Measurements from ENCODE around the gene ITPKC.
A peak's percentile ranks its signal among the peaks of the same experiment; 100 is the strongest.

Gene ITPKC

GRCh38 chr19:40716482-40717324, at the start of gene ITPKC, which contains the start of gene COQ8B:
ITPKC (plus strand) TSS chr19:40717112; CDS start chr19:40717136, 24 bp downstream.
COQ8B (minus strand) TSS chr19:40716886; CDS start chr19:40714632, 2,254 bp downstream.
- peak; percentile 100 for DNase-seq

GRCh38 chr19:40667602-40668001, 49.3 kb upstream of the ITPKC start:
- DNase-seq: no peak

GRCh38 chr19:40668991-40669614, 47.8 kb upstream of the ITPKC start:
- DNase-seq: no peak

- DNase-seq: no peak
Observed at GRCh38 chr19:40671404-40671803, 45.5 kb upstream of the ITPKC start.

- DNase-seq: no peak
Observed at GRCh38 chr19:40672038-40672437, 44.9 kb upstream of the ITPKC start.

- no peak for DNase-seq
Observed at GRCh38 chr19:40672573-40673299, 44.2 kb upstream of the ITPKC start.

GRCh38 chr19:40673397-40673796, 43.5 kb upstream of the ITPKC start:
- DNase-seq: no peak

GRCh38 chr19:40674291-40674690, 42.6 kb upstream of the ITPKC start:
- no peak for DNase-seq

- no peak for DNase-seq
Observed at GRCh38 chr19:40677156-40677555, 39.8 kb upstream of the ITPKC start.

GRCh38 chr19:40681039-40681438, 35.9 kb upstream of the ITPKC start:
- DNase-seq: no peak

- DNase-seq: no peak
Observed at GRCh38 chr19:40682431-40682964, 34.4 kb upstream of the ITPKC start.

- DNase-seq: no peak
Observed at GRCh38 chr19:40683437-40683836, 33.5 kb upstream of the ITPKC start.

GRCh38 chr19:40684280-40684679, 32.6 kb upstream of the ITPKC start:
- no peak for DNase-seq

GRCh38 chr19:40685016-40685526, 31.8 kb upstream of the ITPKC start:
- DNase-seq: no peak

GRCh38 chr19:40685563-40685962, 31.3 kb upstream of the ITPKC start:
- no peak for DNase-seq

GRCh38 chr19:40686882-40687524, 29.9 kb upstream of the ITPKC start:
- no peak for DNase-seq

GRCh38 chr19:40687525-40688016, 29.3 kb upstream of the ITPKC start:
- no peak for DNase-seq

- DNase-seq: no peak
Observed at GRCh38 chr19:40688309-40688708, 28.6 kb upstream of the ITPKC start.

- no peak for DNase-seq
Observed at GRCh38 chr19:40688987-40689338, 27.9 kb upstream of the ITPKC start.

- no peak for DNase-seq
Observed at GRCh38 chr19:40689339-40690049, 27.4 kb upstream of the ITPKC start.

- DNase-seq: no peak
Observed at GRCh38 chr19:40690050-40690692, 26.7 kb upstream of the ITPKC start, which contains the start of gene NUMBL. NUMBL (minus strand) TSS chr19:40690651; CDS start chr19:40690483, 168 bp downstream.
